Tibial nerve (tissue), 4 donors: ENCODE results near the gene ABHD17A. TPM values are rescaled to one million over a fixed set of nuclear protein-coding genes. Genes with fewer than 3 reads are reported as not detected.

Source experiments
- DNase-seq, 2 donors: peaks; one replicate each; pipeline ENCODE4 v3.0.0-alpha.2; 2019; ENCODE audit warnings: low spot score in 2 of 2
- H3K27ac ChIP-seq, 4 donors: fragments of 200-600 bp; sonication (generic) in 3 of 4; one replicate each; pipeline ENCODE4 v1.5.1; 2017 to 2019; ENCODE audit warnings: mild to moderate bottlenecking in 1 of 4
- H3K27me3 ChIP-seq, 2 donors: fragments of 200-600 bp; sonication (generic) in 1 of 2; one replicate each; pipeline versions ENCODE4 v1.5.1 to v1.6.0; 2017 to 2019
- H3K36me3 ChIP-seq, 3 donors: fragments of 200-600 bp; sonication (generic); one replicate each; pipeline ENCODE4 v1.5.1; 2018 to 2019
- H3K4me1 ChIP-seq, 4 donors: fragments of 200-600 bp; sonication (generic) in 3 of 4; one replicate each; pipeline ENCODE4 v1.5.1; 2017 to 2019
- H3K4me3 ChIP-seq, 4 donors: fragments of 200-600 bp; sonication (generic) in 3 of 4; one replicate each; pipeline ENCODE4 v1.5.1; 2017 to 2019; ENCODE audit warnings: mild to moderate bottlenecking in 1 of 4, moderate library complexity in 1 of 4
- H3K9me3 ChIP-seq, 4 donors: fragments of 200-600 bp; sonication (generic) in 3 of 4; one replicate each; pipeline ENCODE4 v1.5.1; 2017 to 2019
- EP300 ChIP-seq, 2 donors: sonication (generic); formaldehyde crosslinking; IDR thresholded peaks; one replicate each; pipeline ENCODE4 v1.6.1; 2017; ENCODE audit warnings: antibody characterized with exemption in 2 of 2, mild to moderate bottlenecking in 1 of 2
- POLR2A ChIP-seq, 2 donors: fragments of 450-650 bp; IDR thresholded peaks; one replicate each; pipeline ENCODE4 v1.6.1; 2017; ENCODE audit warnings: antibody characterized with exemption in 2 of 2, mild to moderate bottlenecking in 2 of 2, moderate library complexity in 2 of 2
- WGBS, 2 donors: methylation state at CpG; one replicate each; pipeline ENCODE4 v1.1.5; 2018; 5-methylcytosine and 5-hydroxymethylcytosine counted together
- total RNA-seq, 4 donors: library from RNA; depleted of rRNA; stranded (reverse); fragments of >200 nt; gene quantifications; one replicate each; pipeline ENCODE4 v1.1.0, GENCODE V29; 2016
- TF ChIP-seq, protein P1 (sequence below), 5 experiments: fragments of 200-600 bp in 3 of 5; fragments of 450-650 bp in 2 of 5; sonication (generic) in 3 of 5; IDR thresholded peaks; one replicate each; pipeline ENCODE4 v1.5.1; 2016 to 2019; ENCODE audit warnings: antibody characterized with exemption in 5 of 5, mild to moderate bottlenecking in 3 of 5, moderate library complexity in 2 of 5

Gene ABHD17A
- total RNA-seq, 4 donors from 2014 or later: 127 to 165 (median 132) TPM

DNA sequence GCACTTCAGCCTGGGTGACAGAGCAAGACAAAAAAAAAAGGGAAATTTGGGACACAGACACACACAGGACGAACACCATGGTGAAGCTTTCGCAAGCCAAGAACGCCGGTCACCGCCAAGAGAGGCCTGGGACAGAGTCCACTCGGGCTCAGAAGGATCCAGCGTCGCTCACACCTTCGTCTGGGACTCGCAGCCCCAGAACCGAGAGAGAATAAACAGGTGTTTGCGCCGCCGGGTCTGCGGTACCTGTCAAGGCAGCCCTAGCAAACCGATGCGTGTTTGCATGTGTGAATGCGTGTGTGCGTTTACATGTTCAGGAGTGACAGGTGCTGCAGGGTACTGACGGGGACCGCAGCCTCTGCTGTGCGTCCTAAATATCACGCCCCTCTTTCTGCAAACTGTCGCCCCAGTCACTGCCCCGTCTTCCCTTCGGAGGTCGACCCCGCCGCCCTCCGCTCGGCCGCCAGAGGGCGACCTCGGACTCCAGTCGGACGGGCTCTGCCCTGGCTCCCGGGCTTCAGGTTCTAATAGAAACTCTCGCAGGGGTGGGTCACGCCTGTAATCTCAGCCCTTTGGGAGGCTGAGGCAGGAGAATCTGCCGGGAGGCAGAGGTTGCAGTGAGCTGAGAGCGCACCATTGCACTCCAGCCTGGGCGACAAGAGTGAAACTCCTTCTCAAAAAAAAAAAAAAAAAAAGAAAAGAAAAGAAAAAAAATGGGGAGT is 43.9 kb upstream of the ABHD17A start:
- no peaks in the 10 kb centered on the region for H3K9me3 ChIP-seq
- H3K27ac ChIP-seq: peak overlapping the region in 1 of 4 donors; percentile 26
- H3K4me1 ChIP-seq: peaks cover 0 to 17% (median 9%) of the 10 kb centered on the region in 4 donors
- peaks cover 0 to 16% (median 5%) of the 10 kb centered on the region in 3 donors for H3K36me3 ChIP-seq
- DNase-seq: peak; percentile 68 to 73
- H3K27me3 ChIP-seq: no peaks in the 10 kb centered on the region
- TF ChIP-seq, protein P1, sequence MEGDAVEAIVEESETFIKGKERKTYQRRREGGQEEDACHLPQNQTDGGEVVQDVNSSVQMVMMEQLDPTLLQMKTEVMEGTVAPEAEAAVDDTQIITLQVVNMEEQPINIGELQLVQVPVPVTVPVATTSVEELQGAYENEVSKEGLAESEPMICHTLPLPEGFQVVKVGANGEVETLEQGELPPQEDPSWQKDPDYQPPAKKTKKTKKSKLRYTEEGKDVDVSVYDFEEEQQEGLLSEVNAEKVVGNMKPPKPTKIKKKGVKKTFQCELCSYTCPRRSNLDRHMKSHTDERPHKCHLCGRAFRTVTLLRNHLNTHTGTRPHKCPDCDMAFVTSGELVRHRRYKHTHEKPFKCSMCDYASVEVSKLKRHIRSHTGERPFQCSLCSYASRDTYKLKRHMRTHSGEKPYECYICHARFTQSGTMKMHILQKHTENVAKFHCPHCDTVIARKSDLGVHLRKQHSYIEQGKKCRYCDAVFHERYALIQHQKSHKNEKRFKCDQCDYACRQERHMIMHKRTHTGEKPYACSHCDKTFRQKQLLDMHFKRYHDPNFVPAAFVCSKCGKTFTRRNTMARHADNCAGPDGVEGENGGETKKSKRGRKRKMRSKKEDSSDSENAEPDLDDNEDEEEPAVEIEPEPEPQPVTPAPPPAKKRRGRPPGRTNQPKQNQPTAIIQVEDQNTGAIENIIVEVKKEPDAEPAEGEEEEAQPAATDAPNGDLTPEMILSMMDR (IDR thresholded peaks at IDR 0.05): peak; percentile 88 to 94 (median 92)
- TF ChIP-seq POLR2A (IDR thresholded peaks at IDR 0.05): no peak
- peak; percentile 27 to 60 for TF ChIP-seq EP300 (IDR thresholded peaks at IDR 0.05)
- H3K4me3 ChIP-seq: peak overlapping the region in 3 of 4 donors; percentile 32 to 43 (median 39)
- WGBS, 2 donors: 16 to 21% methylated on average over 34 to 41 of the region's 42 CpGs

DNA sequence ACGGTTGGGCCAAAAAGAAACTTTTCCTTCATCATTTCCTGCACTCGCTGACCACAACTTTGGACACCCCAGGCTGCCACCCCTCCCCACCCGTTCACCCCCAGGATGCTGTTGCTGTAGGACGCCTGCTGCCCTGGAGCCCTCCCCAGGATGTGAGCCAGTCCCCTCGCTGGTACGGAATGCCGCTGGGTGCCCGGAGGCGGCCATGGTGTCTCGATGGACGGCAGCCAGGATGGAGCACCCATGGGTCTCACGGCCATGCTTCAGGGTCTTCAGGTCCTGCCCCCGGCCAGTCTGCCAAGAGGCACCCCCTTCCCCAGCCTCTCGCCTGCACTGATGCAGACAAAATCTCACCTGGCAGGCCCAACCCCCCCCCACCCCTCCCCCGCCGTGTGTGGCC is 40.2 kb upstream of the ABHD17A start:
- Histone ChIP-seq H3K36me3 (peaks cover 0 to 51% (median 5%) of the 10 kb centered on the region in 3 donors), H3K4me1 (peaks cover 0 to 17% (median 9%) of the 10 kb centered on the region in 4 donors), H3K9me3 (no peaks in the 10 kb centered on the region), H3K27me3 (no peaks in the 10 kb centered on the region), H3K27ac (no peak overlapping the region), H3K4me3 (no peak overlapping the region)
- TF ChIP-seq EP300 (IDR thresholded peaks at IDR 0.05) (no peak), POLR2A (IDR thresholded peaks at IDR 0.05) (no peak)
- TF ChIP-seq, protein P1 (IDR thresholded peaks at IDR 0.05): no peak
- 86 to 87% methylated on average over 16 of the region's 16 CpGs for WGBS, 2 donors
- no peak for DNase-seq

DNA sequence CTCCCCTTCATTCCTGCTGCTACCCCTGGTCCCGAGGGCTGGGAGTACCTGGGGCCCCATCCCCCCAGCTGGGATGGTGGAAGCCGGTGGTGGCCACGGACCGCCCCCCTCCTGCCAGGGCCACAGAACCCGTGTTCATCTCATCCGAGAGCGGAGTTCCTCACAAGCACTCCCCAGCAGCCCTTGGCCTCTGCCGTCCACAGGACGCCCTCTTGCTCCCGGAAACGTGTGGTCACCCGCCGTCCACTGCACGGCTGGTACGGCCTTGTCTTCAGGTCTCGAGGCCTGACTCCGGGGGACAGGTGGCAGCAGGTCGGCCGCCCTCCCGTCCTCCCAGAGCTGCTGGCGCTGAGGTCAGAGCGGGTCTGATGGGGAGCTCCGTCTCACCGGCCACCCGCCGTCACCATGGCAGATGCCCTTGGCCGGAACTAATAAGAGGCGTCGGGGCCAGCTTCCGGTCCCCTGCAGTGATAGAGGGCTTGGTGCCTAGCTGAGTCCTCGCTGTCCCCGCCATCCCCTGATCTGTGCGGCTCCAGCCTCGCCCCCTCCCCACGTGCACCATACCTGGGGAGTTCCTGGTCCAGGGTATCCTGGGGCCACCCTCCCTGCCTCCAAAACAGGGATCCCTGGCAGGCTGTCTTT is 39.1 kb upstream of the ABHD17A start:
- Histone ChIP-seq H3K4me1 (peaks cover 0 to 6% (median 2%) of the 10 kb centered on the region in 4 donors), H3K27ac (peak overlapping the region in 1 of 4 donors; percentile 22), H3K9me3 (no peaks in the 10 kb centered on the region), H3K27me3 (no peaks in the 10 kb centered on the region), H3K4me3 (no peak overlapping the region), H3K36me3 (peaks cover 0 to 62% (median 5%) of the 10 kb centered on the region in 3 donors)
- DNase-seq: no peak
- 90 to 91% methylated on average over 23 to 26 of the region's 35 CpGs for WGBS, 2 donors
- TF ChIP-seq, protein P1 (IDR thresholded peaks at IDR 0.05): no peak
- TF ChIP-seq POLR2A (IDR thresholded peaks at IDR 0.05): no peak
- TF ChIP-seq EP300 (IDR thresholded peaks at IDR 0.05): no peak

DNA sequence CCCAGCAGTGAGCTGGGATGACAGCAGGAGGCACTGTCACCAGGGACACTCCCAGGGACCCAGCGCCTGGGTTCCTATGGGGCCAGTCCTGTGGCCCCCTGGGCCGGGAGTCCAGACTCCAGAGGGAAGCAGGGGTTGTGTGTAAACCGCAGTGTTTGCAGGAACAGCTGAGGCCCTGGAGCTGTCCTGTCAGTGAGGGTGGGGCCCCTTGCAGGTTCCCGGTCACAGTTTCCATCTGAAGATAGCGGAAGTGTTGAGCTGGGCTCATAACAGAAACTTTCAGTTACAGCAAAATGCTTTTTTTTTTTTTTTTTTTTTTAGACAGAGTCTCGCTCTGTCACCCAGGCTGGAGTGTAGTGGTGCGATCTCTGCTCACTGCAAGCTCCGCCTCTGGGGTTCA is 38.0 kb upstream of the ABHD17A start:
- TF ChIP-seq EP300 (IDR thresholded peaks at IDR 0.05) (no peak), POLR2A (IDR thresholded peaks at IDR 0.05) (no peak)
- TF ChIP-seq, protein P1 (IDR thresholded peaks at IDR 0.05): no peak
- Histone ChIP-seq H3K27me3 (no peaks in the 10 kb centered on the region), H3K4me1 (no peaks in the 10 kb centered on the region), H3K4me3 (no peak overlapping the region), H3K27ac (no peak overlapping the region), H3K9me3 (no peaks in the 10 kb centered on the region), H3K36me3 (peaks cover 0 to 73% (median 5%) of the 10 kb centered on the region in 3 donors)
- 82 to 86% methylated on average over 8 of the region's 8 CpGs for WGBS, 2 donors
- no peak for DNase-seq

DNA sequence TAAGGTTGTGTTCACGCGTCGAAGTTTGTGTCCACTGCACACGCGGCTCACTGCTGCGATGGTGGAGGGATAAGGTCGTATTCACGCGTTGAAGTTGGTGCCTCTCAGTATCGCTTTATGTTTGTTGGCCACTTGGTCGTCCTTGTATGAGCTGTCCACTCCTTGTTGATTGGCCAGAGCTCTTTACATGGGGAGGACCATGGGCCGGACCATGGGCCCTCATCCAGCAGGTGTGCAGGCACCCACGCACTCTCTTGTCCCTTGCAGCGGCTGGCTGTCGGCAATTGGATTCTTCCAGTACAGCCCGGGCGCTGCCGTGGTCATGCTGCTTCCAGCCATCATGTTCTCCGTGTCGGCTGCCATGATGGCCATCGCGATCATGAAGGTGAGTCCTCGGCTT is 37.5 kb upstream of the ABHD17A start:
- H3K36me3 ChIP-seq: peaks cover 0 to 79% (median 5%) of the 10 kb centered on the region in 3 donors
- H3K27me3 ChIP-seq: no peaks in the 10 kb centered on the region
- H3K4me3 ChIP-seq: no peak overlapping the region
- H3K9me3 ChIP-seq: no peaks in the 10 kb centered on the region
- no peaks in the 10 kb centered on the region for H3K4me1 ChIP-seq
- WGBS, 2 donors: 92 to 93% methylated on average over 23 of the region's 23 CpGs
- DNase-seq: no peak
- no peak overlapping the region for H3K27ac ChIP-seq
- TF ChIP-seq EP300 (IDR thresholded peaks at IDR 0.05) (no peak), POLR2A (IDR thresholded peaks at IDR 0.05) (no peak)
- TF ChIP-seq, protein P1 (IDR thresholded peaks at IDR 0.05): no peak
